Right lung (tissue), 5 donors: ENCODE data around the gene ACTN1. TPM values are rescaled to one million over a fixed set of nuclear protein-coding genes. Genes with fewer than 3 reads are reported as not detected.

Experiments
- DNase-seq, 2 donors: peaks; one replicate each; pipeline ENCODE4 v3.0.0-alpha.2; 2013
- polyA plus RNA-seq, 5 donors: library from polyadenylated mRNA; unstranded; fragments of 120-200 nt; gene quantifications; one replicate each; pipeline versions ENCODE4 v1.2.1 to v1.2.3, GENCODE V29; 2013; ENCODE audit warnings: inconsistent platforms in 1 of 5, low replicate concordance in 1 of 5; ENCODE audit not compliant: insufficient read length in 5 of 5, insufficient read depth in 1 of 5

ACTN1 gene
- polyA plus RNA-seq, 5 donors: 103 to 167 (median 128) TPM

DNA sequence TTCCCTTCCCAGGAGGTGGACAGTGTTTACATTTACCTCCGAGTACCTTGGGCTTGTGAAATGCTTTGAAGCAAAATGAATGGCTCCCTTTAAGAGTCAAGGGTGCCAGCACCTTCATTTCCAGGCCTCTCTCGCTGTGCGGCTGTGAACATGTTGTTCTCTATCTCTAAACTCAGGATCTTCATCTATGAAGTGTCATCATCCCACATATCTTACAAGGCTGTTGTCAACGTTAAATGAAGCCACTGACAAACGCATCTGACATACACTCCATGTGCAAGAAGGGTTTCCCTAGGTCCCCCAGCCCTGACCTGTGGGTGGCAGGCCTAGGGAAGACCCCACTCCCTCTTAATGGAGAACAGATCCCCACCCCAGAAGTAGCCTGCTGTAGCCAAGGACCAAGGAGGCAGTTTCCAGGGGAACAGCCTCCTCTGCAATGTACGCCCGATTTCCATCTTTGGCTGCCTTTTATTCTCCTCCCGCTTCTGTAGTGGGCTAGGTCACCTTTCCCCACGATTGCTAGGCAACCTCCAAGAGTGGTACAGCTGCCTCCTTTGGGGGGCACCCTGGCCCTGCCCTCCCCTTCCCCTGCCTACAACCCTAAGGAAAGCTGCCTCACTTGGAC is 7.6 kb downstream of the ACTN1 start:
- no peak for DNase-seq

- DNase-seq: no peak
Measured at GRCh38 chr14:68970736-68971135, 8.4 kb downstream of the ACTN1 start.

DNA sequence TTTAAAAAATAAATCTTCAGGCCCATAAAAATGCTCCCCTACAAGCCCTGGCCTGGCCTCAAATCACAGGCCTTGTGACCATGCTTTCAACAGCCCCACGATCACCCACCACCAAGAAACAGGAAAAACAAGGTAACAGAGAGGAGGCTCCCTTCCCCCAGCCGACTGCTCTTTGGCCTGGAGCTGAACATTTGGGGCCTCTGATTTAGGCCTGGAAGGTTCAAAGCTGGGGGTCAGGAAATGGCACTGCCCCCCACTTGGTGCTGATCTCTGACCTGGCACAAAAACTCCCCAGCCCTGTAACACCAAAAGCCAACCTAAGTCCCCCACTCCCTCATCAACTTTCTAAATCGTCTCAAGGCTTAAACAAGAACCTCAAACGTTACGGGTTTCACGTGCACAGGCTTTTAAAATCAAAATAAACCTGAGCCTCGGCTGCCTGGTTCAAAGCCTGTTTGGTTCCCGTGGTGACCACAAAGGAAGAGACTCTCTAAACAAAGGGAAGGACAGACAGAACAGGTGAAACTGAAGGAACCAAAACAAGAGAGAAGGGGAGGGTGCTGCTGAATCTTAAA is 9.0 kb downstream of the ACTN1 start:
- no peak for DNase-seq

- no peak for DNase-seq
Measured at GRCh38 chr14:68969278-68970033, 9.6 kb downstream of the ACTN1 start.

GRCh38 chr14:68968721-68969120 is 10.4 kb downstream of the ACTN1 start:
- no peak for DNase-seq

GRCh38 chr14:68968051-68968450 is 11.1 kb downstream of the ACTN1 start:
- DNase-seq: no peak

DNA sequence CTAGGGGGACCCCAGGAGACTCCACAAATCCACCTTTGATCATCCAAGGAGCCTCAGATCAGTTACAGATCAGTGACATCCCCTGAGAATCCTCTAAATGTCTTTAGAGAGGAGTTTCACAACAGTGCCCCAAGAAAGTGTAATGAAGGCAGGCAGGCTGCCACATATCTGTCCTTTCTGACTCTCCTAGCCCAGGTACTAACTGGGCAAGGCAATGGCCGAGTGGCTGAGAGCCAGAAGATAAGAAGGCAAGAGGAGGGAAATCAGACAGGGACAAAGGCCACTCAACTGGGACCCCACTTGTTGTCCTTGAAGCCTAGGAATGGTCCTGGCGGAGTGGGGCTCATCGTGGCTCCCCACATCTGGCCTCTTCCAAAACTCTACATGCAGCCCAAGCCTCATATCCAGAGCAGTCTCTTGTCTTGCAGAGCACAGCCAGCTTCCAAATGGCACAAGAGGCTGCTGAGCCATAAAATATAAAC is 11.6 kb downstream of the ACTN1 start:
- DNase-seq: no peak

- no peak for DNase-seq
Measured at GRCh38 chr14:68966872-68967301, 12.2 kb downstream of the ACTN1 start.

DNA sequence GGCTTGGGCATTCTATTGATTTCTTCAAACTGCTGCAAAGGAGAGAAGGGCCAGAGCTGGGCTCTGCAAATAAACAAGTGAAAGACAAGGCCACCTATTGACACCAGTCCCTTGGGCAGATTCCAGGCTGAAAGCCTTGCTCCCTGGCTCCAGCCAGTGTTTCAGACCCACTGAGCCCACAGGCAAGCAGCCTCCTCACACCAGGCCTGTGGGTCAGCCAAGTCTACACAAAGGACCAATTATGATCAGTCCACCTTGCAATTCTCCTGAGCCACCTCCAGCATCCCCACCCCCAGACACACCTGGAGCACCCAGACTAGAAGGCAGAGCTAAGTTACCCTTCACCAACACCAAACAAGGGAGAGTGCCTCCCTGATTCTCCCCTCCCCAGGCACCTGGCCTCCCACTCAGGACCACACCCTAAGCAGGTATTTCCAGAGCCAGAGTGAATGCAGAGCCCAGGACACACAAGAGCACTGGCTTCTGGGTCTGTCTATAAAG is 13.8 kb downstream of the ACTN1 start:
- no peak for DNase-seq

DNA sequence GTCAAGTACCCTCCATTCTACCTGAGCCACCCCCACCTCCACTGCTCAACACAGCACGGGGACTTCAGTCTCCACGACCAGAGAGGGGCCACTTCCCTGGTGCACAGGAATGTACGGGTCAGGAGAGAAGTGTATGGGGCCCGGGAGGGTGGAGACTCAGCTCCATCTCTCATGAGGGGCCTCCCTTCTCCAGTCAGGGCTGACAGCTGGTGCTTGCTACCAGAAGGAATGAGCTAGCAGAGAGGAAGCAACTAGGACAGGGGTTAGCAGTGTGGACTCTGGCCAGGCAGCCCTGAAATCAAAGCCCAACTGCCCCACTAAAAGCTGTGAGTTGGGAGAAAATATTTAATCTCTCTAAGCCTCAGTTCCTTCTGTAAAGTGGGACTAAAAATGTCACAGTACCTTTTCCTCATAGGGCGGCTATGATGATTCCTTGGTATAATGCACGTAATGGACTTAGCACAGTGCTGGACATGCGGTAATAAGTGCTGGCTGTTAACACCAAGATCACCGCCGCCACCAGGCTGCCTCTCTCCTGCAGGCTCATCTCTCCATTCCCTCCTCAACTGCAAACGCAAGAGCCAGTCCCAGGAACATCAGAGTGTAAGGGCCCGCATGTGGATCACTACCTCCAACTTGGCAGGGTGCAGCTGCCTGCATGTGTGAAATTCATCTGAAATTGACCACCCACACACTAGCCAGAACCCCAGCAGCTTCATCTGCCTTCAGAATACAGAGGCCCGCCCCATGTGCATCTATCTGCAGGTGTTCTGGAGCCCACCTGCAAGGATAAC is 14.6 kb downstream of the ACTN1 start:
- no peak for DNase-seq

- no peak for DNase-seq
Measured at GRCh38 chr14:68962681-68963080, 16.4 kb downstream of the ACTN1 start.

- no peak for DNase-seq
Measured at GRCh38 chr14:68961781-68962584, 17.1 kb downstream of the ACTN1 start.

- no peak for DNase-seq
Measured at GRCh38 chr14:68961361-68961760, 17.7 kb downstream of the ACTN1 start.

- no peak for DNase-seq
Measured at GRCh38 chr14:68960123-68960522, 19.0 kb downstream of the ACTN1 start.

DNA sequence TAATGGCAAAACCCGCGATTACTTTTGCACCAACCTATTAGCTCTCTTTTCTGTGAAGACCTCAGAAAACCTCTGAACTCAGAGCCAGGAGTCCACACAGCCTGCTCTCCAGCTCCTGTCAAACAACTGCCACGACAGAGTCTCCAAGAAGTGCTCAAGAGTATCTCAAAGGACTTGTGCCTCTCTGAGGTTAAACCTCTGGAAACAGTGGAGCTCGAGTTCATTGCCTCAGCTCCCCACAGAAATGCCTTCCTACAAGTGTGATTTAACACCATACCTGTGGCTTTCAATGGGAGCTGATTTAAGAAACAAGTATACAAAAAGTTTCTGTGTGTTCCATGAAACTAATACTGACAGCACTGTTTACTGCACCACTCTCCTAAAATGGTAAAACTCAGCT is 20.1 kb downstream of the ACTN1 start:
- DNase-seq: no peak

DNA sequence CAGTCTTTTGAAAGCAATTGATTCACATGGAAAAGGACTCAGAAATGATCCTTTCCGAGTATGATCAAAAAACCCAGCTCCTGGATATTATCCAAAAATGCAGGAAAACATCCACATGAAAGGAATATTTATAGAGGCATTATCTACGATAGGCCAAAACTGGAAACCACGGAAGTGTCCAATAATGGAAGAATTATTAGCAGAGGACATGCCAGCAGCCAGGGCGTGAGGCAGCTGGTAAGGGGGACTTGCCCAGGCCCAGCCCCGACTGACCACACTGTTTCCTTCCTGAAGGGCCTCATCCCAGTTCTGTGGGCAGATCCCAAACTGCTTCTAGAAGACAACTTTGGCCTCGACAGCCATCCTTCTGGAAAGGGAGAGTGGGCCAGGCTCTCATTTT is 20.5 kb downstream of the ACTN1 start:
- DNase-seq: no peak

DNA sequence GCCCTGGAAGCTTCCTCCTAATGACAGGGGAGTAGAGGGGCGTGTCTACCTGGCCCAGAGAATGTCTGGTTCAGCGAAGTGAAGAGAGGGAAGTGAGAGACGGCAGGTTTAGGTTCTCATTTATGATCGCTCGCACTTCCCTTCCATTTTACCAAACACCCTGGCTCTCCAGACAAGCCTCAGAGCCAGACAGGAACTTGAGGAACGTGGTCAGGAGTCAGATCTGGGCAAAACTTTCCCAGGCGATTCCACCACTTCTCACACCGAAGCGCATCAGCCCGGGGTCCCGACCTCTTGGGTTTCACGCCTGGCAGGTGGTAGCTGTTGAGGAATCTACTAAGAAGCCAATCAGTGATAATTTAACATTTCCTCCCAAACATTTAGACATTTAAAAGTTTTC is 21.3 kb downstream of the ACTN1 start:
- DNase-seq: no peak

GRCh38 chr14:68956724-68957123 is 22.4 kb downstream of the ACTN1 start:
- no peak for DNase-seq

- no peak for DNase-seq
Measured at GRCh38 chr14:68955851-68956179, 23.3 kb downstream of the ACTN1 start.

GRCh38 chr14:68955164-68955850 is 23.8 kb downstream of the ACTN1 start:
- DNase-seq: no peak

GRCh38 chr14:68953196-68953555 is 25.9 kb downstream of the ACTN1 start:
- no peak for DNase-seq
